ENCODE measurements around the gene WAC. TPM values are rescaled to one million over a fixed set of nuclear protein-coding genes. Genes with fewer than 3 reads are reported as not detected.

Gene WAC
- total RNA-seq, 3 donors from 2014 or later, result 85.7 to 212 (median 111) TPM

- no peaks in the 10 kb centered on the region for H3K9me3 ChIP-seq
- DNase-seq (no peak), ATAC-seq (no peak)
- intact Hi-C loops (cut with DNase I, micrococcal nuclease), result no loop called here
- H3K36me3 ChIP-seq (ENCODE audit: low read depth), result no peaks in the 10 kb centered on the region
- peaks cover 26% of the 10 kb centered on the region for H3K4me1 ChIP-seq (ENCODE audit: low read depth)
- H3K4me3 ChIP-seq, result no peak overlapping the region
- TF ChIP-seq, protein P1, sequence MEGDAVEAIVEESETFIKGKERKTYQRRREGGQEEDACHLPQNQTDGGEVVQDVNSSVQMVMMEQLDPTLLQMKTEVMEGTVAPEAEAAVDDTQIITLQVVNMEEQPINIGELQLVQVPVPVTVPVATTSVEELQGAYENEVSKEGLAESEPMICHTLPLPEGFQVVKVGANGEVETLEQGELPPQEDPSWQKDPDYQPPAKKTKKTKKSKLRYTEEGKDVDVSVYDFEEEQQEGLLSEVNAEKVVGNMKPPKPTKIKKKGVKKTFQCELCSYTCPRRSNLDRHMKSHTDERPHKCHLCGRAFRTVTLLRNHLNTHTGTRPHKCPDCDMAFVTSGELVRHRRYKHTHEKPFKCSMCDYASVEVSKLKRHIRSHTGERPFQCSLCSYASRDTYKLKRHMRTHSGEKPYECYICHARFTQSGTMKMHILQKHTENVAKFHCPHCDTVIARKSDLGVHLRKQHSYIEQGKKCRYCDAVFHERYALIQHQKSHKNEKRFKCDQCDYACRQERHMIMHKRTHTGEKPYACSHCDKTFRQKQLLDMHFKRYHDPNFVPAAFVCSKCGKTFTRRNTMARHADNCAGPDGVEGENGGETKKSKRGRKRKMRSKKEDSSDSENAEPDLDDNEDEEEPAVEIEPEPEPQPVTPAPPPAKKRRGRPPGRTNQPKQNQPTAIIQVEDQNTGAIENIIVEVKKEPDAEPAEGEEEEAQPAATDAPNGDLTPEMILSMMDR (IDR thresholded peaks at IDR 0.05), result no peak
These were observed 47.9 kb downstream of the WAC start for GRCh38 chr10:28580825-28581224.

GRCh38 chr10:28581916-28582315 lies 49.0 kb downstream of the WAC start:
- Histone ChIP-seq H3K4me1 (ENCODE audit: low read depth) (peaks cover 18% of the 10 kb centered on the region), H3K4me3 (no peak overlapping the region), H3K36me3 (ENCODE audit: low read depth) (no peaks in the 10 kb centered on the region), H3K9me3 (no peaks in the 10 kb centered on the region)
- intact Hi-C loops (cut with DNase I, micrococcal nuclease), result no loop called here
- no peak for DNase-seq
- no peak for ATAC-seq
- TF ChIP-seq, protein P1 (IDR thresholded peaks at IDR 0.05), result no peak

DNA sequence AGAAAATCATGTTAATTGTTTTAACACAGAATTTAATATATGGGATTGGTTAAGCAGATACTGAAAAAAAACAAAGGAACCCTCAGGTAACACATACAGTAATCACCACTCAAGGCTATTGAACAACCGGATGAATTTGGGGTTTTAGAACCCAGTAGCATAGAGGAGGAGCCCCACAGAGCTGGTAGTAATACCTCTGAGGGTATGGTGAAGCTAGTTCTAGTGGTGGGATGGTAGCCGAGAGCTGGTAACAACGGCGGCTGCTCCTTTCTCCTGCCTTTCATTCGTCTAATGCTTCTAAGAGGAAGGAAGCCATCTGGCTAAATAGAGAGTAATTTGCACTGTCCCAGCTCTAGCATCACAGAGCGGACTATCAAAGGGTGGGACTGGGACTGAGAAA lies 52.2 kb downstream of the WAC start:
- intact Hi-C loops (cut with DNase I, micrococcal nuclease), result no loop called here
- TF ChIP-seq, protein P1 (IDR thresholded peaks at IDR 0.05), result no peak
- Histone ChIP-seq H3K4me3 (no peak overlapping the region), H3K9me3 (no peaks in the 10 kb centered on the region), H3K36me3 (ENCODE audit: low read depth) (no peaks in the 10 kb centered on the region), H3K4me1 (ENCODE audit: low read depth) (peaks cover 8% of the 10 kb centered on the region)
- no peak for ATAC-seq
- DNase-seq, result no peak

- peaks cover 7% of the 10 kb centered on the region for H3K4me1 ChIP-seq (ENCODE audit: low read depth)
- TF ChIP-seq, protein P1 (IDR thresholded peaks at IDR 0.05), result no peak
- ATAC-seq, result no peak
- no peak for DNase-seq
- intact Hi-C loops (cut with DNase I, micrococcal nuclease), result no loop called here
- H3K9me3 ChIP-seq, result no peaks in the 10 kb centered on the region
- no peaks in the 10 kb centered on the region for H3K36me3 ChIP-seq (ENCODE audit: low read depth)
- no peak overlapping the region for H3K4me3 ChIP-seq
These were observed 53.3 kb downstream of the WAC start for GRCh38 chr10:28586176-28586575.

DNA sequence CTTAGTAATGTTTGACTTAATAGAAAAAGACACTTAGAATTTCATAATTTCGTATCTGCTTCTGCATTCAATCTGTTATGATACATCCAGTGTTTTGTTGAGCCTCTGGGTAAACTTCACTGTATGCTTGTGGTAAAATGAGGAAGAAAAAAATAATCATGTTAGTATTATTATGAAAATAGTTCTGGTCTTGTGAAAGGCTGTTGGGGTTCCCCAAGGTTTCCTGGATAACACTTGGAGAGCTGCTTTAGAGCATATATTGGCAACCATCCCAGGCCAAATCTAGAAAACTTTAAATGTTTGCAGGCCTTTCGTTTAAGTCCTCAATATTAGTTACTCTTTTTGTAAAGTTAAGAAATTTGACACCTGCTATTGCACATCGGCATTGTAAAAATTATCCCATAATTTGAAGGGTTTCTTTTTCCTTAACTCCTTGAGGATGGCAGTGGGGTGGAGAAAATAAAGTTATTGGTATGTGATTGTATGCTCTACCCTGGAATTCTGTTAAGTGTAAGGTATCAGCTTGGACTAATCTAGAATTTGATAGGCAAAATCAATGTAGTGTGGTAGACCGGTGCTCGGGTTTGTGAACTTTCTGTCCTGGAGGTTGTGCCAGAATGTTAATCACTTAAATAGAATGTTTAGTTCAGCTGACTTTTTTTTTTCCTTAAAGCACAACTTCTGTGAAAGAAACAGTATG lies 54.5 kb downstream of the WAC start:
- no peak for DNase-seq
- TF ChIP-seq, protein P1 (IDR thresholded peaks at IDR 0.05), result no peak
- intact Hi-C loops (cut with DNase I, micrococcal nuclease), result no loop called here

DNA sequence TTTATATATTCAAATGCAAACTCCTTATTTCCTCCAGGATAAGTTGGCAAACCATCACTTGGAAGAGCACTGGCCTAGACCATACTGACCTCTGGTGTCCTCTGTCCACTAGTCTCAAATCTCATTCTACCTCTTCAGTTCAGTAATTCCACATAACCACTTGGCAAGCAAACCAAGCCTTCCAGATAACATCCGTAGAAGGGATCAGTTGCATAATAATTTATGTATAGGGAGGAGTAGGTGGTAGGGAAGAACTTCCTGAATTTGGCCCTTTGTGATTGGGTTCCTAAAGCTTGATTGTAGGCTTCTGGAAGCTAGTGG lies 55.0 kb downstream of the WAC start:
- peaks cover 7% of the 10 kb centered on the region for H3K4me1 ChIP-seq (ENCODE audit: low read depth)
- peak; percentile 88 for ATAC-seq
- H3K9me3 ChIP-seq, result no peaks in the 10 kb centered on the region
- no peak overlapping the region for H3K4me3 ChIP-seq
- TF ChIP-seq, protein P1 (IDR thresholded peaks at IDR 0.05), result no peak
- no peaks in the 10 kb centered on the region for H3K36me3 ChIP-seq (ENCODE audit: low read depth)
- intact Hi-C loops (cut with DNase I, micrococcal nuclease), result no loop called here
- no peak for DNase-seq

More for the DNA sequence above, 54.5 kb downstream of the WAC start:
- H3K9me3 ChIP-seq, result no peaks in the 10 kb centered on the region
- no peaks in the 10 kb centered on the region for H3K36me3 ChIP-seq (ENCODE audit: low read depth)
- peaks cover 7% of the 10 kb centered on the region for H3K4me1 ChIP-seq (ENCODE audit: low read depth)
- peak; percentile 9 for ATAC-seq
- no peak overlapping the region for H3K4me3 ChIP-seq

All from mucosa of descending colon (tissue), 3 donors.